Measurements from ENCODE around the gene FOSB. TPM values are rescaled to one million over a fixed set of nuclear protein-coding genes. Genes with fewer than 3 reads are reported as not detected.
A peak's percentile ranks its signal among the peaks of the same experiment; 100 is the strongest.

Gene FOSB
- total RNA-seq, 1 experiment from 2014 or later = 4.0 TPM

- no peak overlapping the region for H3K27ac ChIP-seq (ENCODE audit: low read length)
- H3K4me2 ChIP-seq (ENCODE audit: low read depth, low read length, poor library complexity, severe bottlenecking) = peak overlapping the region; percentile 80
- peaks cover 8% of the 10 kb centered on the region; the same call in 1 of the 2 replicates for H4K20me1 ChIP-seq (ENCODE audit: insufficient read depth, low read depth, low read length)
- no peak for DNase-seq
- no peaks in the 10 kb centered on the region for H3K27me3 ChIP-seq (ENCODE audit: low read length)
- H3K4me1 ChIP-seq (ENCODE audit: low read length) = peaks cover 30% of the 10 kb centered on the region
- H3K9ac ChIP-seq (ENCODE audit: low read length) = peak overlapping the region; percentile 96
- no peaks in the 10 kb centered on the region for H3K9me3 ChIP-seq (ENCODE audit: low read length)
- peak overlapping the region; percentile 99 for H3K4me3 ChIP-seq (ENCODE audit: low read length)
- H3K9me2 ChIP-seq (replicated peaks; ENCODE audit: insufficient read depth, low read length) = no peaks in the 10 kb centered on the region
- H3K79me2 ChIP-seq (ENCODE audit: low read length) = peaks cover 36% of the 10 kb centered on the region
- peak overlapping the region; percentile 21; the same call in 1 of the 2 replicates for H2AFZ ChIP-seq (ENCODE audit: low read length)
- H3K36me3 ChIP-seq (ENCODE audit: insufficient read depth, low read length) = 0 out of 2 replicates have a peak, but pooled peaks cover 3% of the 10 kb centered on the region
These were observed 38.1 kb downstream of the FOSB start for GRCh38 chr19:45505996-45506245.

DNA sequence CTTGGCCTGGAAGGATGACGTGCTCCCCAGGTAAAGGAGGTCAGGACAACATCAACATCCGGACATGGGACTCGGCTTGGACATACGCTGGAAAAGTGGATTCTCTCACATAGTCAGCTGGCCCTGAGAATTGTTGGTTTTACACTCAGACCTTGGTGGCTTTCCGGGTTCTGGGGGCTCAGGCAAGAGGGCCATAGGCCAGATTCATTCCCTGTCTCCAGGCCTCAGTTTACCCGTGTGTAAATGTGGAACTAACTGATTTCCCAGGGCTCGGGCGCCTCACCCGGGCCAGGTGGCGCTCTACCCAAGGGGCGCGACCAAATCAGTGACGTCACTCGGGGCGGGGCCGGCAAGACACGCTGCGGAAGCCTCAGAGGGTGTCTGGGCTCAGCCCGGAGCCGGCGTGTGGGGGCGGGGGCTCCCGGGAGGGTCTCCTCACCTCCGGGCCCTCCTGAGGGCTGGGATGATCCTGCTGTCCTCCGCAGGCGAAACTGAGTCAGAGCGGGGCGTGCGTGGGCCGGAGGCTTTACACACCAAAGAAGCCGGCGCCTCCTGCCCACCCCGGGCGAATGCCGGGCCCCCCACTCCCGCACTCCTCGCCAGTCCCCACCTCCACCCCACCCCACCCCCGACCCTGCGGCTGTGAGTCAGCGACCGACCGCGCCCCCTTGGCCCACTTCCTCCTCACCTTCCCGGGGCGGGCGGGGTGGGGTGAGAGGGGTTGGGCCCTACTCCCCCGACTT is 38.6 kb downstream of the FOSB start:
- peak overlapping the region; percentile 96 for H3K9ac ChIP-seq (ENCODE audit: low read length)
- peak; percentile 98 for DNase-seq
- peaks cover 41% of the 10 kb centered on the region for H3K79me2 ChIP-seq (ENCODE audit: low read length)
- H3K27ac ChIP-seq (ENCODE audit: low read length) = peak overlapping the region; percentile 87
- H3K4me2 ChIP-seq (ENCODE audit: low read depth, low read length, poor library complexity, severe bottlenecking) = peak overlapping the region; percentile 80
- peaks cover 5% of the 10 kb centered on the region; the same call in 1 of the 2 replicates for H4K20me1 ChIP-seq (ENCODE audit: insufficient read depth, low read depth, low read length)
- peak overlapping the region; percentile 99 for H3K4me3 ChIP-seq (ENCODE audit: low read length)
- H2AFZ ChIP-seq (ENCODE audit: low read length) = peak overlapping the region; percentile 84; the same call in 1 of the 2 replicates
- H3K4me1 ChIP-seq (ENCODE audit: low read length) = peaks cover 32% of the 10 kb centered on the region
- no peaks in the 10 kb centered on the region for H3K36me3 ChIP-seq (ENCODE audit: insufficient read depth, low read length)
- no peaks in the 10 kb centered on the region for H3K9me3 ChIP-seq (ENCODE audit: low read length)
- no peaks in the 10 kb centered on the region for H3K9me2 ChIP-seq (replicated peaks; ENCODE audit: insufficient read depth, low read length)
- H3K27me3 ChIP-seq (ENCODE audit: low read length) = no peaks in the 10 kb centered on the region

DNA sequence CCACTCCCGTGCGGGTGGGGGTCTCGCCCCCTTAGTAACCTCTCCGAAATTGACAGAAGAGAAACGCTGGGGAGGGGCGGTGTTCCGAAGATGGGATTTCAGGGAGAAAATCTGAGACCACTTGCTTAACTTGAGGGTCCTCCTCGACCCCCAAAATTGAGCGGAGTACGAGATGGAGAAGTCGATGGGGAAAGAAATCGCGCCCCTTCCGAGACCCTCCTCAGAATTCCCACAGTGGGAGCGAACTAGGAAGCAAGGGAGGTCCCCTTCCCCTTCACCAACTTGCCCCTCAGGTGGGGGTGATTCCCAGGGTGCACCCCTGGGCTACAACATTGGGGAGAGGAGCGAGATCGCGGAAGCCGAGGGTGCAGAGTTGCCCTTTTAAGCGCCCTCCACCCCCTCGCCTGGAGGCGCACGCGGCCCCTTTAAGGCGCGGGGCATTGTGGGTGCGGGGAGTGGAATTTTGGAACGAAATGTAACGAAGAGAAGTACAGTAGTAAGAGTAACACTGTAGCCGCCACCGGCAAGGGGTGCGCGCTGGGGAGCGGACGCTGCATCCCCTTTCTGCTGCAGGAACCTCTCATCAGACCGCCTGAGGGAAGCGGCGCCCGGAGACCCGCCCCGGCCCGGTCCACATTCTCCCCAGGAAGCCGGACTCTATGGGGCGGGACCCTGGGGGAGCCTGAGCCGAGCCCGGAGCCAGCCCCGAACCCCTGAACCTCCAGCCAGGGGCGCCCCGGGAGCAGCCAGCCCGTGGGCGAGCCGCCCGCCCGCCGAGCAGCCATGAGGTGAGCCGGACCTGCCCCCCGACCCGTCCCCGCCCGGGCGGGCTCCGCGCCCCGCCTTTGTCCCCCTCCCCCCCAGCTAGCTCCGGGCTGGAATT is 39.4 kb downstream of the FOSB start, which contains the start of gene VASP:
Gene VASP, plus strand, starts transcription at position 491 of the 883 bp plus-strand sequence. Its CDS starts 293 bp downstream, at position 784.
- H3K4me3 ChIP-seq (ENCODE audit: low read length) = peak within 1 kb of the TSS; percentile 99
- DNase-seq = peak; percentile 97
- peak within 1 kb of the TSS; percentile 80 for H3K4me2 ChIP-seq (ENCODE audit: low read depth, low read length, poor library complexity, severe bottlenecking)
- no peaks in the 10 kb centered on the region for H3K9me2 ChIP-seq (replicated peaks; ENCODE audit: insufficient read depth, low read length)
- no peaks in the 10 kb centered on the region for H3K36me3 ChIP-seq (ENCODE audit: insufficient read depth, low read length)
- H3K27me3 ChIP-seq (ENCODE audit: low read length) = no peaks in the 10 kb centered on the region
- H3K9me3 ChIP-seq (ENCODE audit: low read length) = no peaks in the 10 kb centered on the region
- peaks cover 5% of the 10 kb centered on the region; the same call in 1 of the 2 replicates for H4K20me1 ChIP-seq (ENCODE audit: insufficient read depth, low read depth, low read length)
- peaks cover 49% of the 10 kb centered on the region for H3K79me2 ChIP-seq (ENCODE audit: low read length)
- peaks cover 37% of the 10 kb centered on the region for H3K4me1 ChIP-seq (ENCODE audit: low read length)
- H2AFZ ChIP-seq (ENCODE audit: low read length) = peak within 1 kb of the TSS; percentile 84
- peak within 1 kb of the TSS; percentile 87 for H3K27ac ChIP-seq (ENCODE audit: low read length)
- peak within 1 kb of the TSS; percentile 96 for H3K9ac ChIP-seq (ENCODE audit: low read length)

GRCh38 chr19:45507872-45508416 is 40.1 kb downstream of the FOSB start:
- Histone ChIP-seq H3K9me3 (ENCODE audit: low read length) (no peaks in the 10 kb centered on the region), H3K27ac (ENCODE audit: low read length) (peak overlapping the region; percentile 87), H4K20me1 (ENCODE audit: insufficient read depth, low read depth, low read length) (peaks cover 5% of the 10 kb centered on the region; the same call in 1 of the 2 replicates), H3K36me3 (ENCODE audit: insufficient read depth, low read length) (no peaks in the 10 kb centered on the region), H3K9ac (ENCODE audit: low read length) (peak overlapping the region; percentile 96), H3K27me3 (ENCODE audit: low read length) (no peaks in the 10 kb centered on the region), H3K4me3 (ENCODE audit: low read length) (peak overlapping the region; percentile 99), H2AFZ (ENCODE audit: low read length) (no peak overlapping the region), H3K9me2 (replicated peaks; ENCODE audit: insufficient read depth, low read length) (no peaks in the 10 kb centered on the region), H3K79me2 (ENCODE audit: low read length) (peaks cover 55% of the 10 kb centered on the region), H3K4me2 (ENCODE audit: low read depth, low read length, poor library complexity, severe bottlenecking) (peak overlapping the region; percentile 80), H3K4me1 (ENCODE audit: low read length) (peaks cover 38% of the 10 kb centered on the region)
- peak; percentile 64 for DNase-seq

- Histone ChIP-seq H3K4me1 (ENCODE audit: low read length) (peaks cover 41% of the 10 kb centered on the region), H4K20me1 (ENCODE audit: insufficient read depth, low read depth, low read length) (peaks cover 5% of the 10 kb centered on the region; the same call in 1 of the 2 replicates), H3K4me3 (ENCODE audit: low read length) (peak overlapping the region; percentile 99), H3K9me2 (replicated peaks; ENCODE audit: insufficient read depth, low read length) (no peaks in the 10 kb centered on the region), H3K79me2 (ENCODE audit: low read length) (peaks cover 60% of the 10 kb centered on the region), H3K27me3 (ENCODE audit: low read length) (no peaks in the 10 kb centered on the region), H3K9ac (ENCODE audit: low read length) (peak overlapping the region; percentile 96), H3K9me3 (ENCODE audit: low read length) (no peaks in the 10 kb centered on the region), H3K36me3 (ENCODE audit: insufficient read depth, low read length) (no peaks in the 10 kb centered on the region), H3K27ac (ENCODE audit: low read length) (peak overlapping the region; percentile 87), H3K4me2 (ENCODE audit: low read depth, low read length, poor library complexity, severe bottlenecking) (peak overlapping the region; percentile 80), H2AFZ (ENCODE audit: low read length) (no peak overlapping the region)
- DNase-seq = peak; percentile 79
These were observed 40.6 kb downstream of the FOSB start for GRCh38 chr19:45508417-45508860.

DNA sequence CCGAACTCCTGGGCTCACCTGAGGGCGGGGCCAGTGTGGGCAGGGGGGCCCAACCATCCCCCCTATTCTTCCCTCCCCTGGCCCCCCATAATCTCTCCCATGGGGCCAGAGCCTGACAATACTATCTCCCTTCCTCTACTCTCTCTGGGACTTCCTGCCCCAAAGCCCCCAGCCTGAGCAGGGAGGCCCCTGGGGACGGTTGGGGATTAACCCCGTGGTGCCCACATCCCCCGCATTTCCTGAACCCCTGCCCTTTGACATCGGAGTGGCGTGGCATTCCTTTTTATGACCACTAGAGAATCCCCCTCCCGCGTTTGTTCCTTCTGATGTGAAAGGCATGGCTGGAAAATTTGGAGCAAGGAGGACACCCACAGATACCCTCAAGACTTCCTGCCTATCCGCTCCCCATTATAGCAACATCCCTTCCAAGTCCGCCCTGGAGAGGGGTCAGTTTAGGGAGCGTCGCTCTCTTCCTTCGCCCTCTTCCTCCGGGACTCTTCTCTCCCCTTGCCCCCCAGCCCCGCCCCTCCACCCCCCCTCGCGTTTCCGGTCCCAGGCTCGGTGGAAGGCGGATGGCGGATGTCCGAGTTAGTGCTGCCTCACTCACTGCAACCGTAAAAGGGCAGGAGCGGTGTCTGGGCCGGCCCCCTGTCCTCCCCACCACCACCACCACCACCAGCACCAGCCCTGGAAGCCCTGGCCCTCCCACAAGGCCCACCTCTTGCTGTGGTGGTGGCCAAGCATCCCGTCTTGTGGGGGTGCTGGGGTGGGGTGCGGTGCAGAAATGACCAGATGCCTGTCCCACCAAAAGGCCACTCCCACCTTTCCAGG is 41.3 kb downstream of the FOSB start:
- peaks cover 66% of the 10 kb centered on the region for H3K79me2 ChIP-seq (ENCODE audit: low read length)

DNA sequence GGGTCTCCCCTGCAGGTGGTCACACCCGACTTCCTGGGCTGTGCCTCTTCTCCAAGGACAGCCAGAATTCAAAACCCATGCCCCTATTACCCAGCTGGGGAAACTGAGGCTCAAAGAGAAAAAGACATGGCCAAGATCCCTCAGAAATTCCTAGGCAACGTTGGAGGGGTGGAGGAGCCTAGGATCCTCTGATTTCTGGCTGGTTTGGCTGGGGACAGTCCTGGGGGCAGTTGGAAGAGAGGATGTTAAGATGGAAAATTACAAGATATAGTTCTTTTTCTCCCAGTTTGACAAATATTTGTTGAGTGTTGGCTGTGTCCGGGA is 41.9 kb downstream of the FOSB start:
- Histone ChIP-seq H3K36me3 (ENCODE audit: insufficient read depth, low read length) (no peaks in the 10 kb centered on the region), H3K79me2 (ENCODE audit: low read length) (peaks cover 72% of the 10 kb centered on the region), H2AFZ (ENCODE audit: low read length) (no peak overlapping the region), H3K4me3 (ENCODE audit: low read length) (peak overlapping the region; percentile 99), H3K9me3 (ENCODE audit: low read length) (no peaks in the 10 kb centered on the region), H3K4me2 (ENCODE audit: low read depth, low read length, poor library complexity, severe bottlenecking) (peak overlapping the region; percentile 80), H3K9me2 (replicated peaks; ENCODE audit: insufficient read depth, low read length) (no peaks in the 10 kb centered on the region), H4K20me1 (ENCODE audit: insufficient read depth, low read depth, low read length) (peaks cover 5% of the 10 kb centered on the region; the same call in 1 of the 2 replicates), H3K27ac (ENCODE audit: low read length) (peak overlapping the region; percentile 87), H3K27me3 (ENCODE audit: low read length) (no peaks in the 10 kb centered on the region), H3K4me1 (ENCODE audit: low read length) (peaks cover 54% of the 10 kb centered on the region), H3K9ac (ENCODE audit: low read length) (peak overlapping the region; percentile 96)
- no peak for DNase-seq

More for the DNA sequence above, 41.3 kb downstream of the FOSB start:
- H3K4me1 ChIP-seq (ENCODE audit: low read length) = peaks cover 48% of the 10 kb centered on the region
- H3K9me2 ChIP-seq (replicated peaks; ENCODE audit: insufficient read depth, low read length) = no peaks in the 10 kb centered on the region
- H3K36me3 ChIP-seq (ENCODE audit: insufficient read depth, low read length) = no peaks in the 10 kb centered on the region
- peak overlapping the region; percentile 80 for H3K4me2 ChIP-seq (ENCODE audit: low read depth, low read length, poor library complexity, severe bottlenecking)
- no peak overlapping the region for H2AFZ ChIP-seq (ENCODE audit: low read length)
- H3K4me3 ChIP-seq (ENCODE audit: low read length) = peak overlapping the region; percentile 99
- no peaks in the 10 kb centered on the region for H3K9me3 ChIP-seq (ENCODE audit: low read length)
- H3K27me3 ChIP-seq (ENCODE audit: low read length) = no peaks in the 10 kb centered on the region
- H3K27ac ChIP-seq (ENCODE audit: low read length) = peak overlapping the region; percentile 87
- H4K20me1 ChIP-seq (ENCODE audit: insufficient read depth, low read depth, low read length) = peaks cover 5% of the 10 kb centered on the region; the same call in 1 of the 2 replicates
- peak overlapping the region; percentile 96 for H3K9ac ChIP-seq (ENCODE audit: low read length)
- peak; percentile 77 for DNase-seq
